IMR-90 (cell line): ENCODE results near the gene CAPZA2. TPM values are rescaled to one million over a fixed set of nuclear protein-coding genes. Genes with fewer than 3 reads are reported as not detected.

Experiments
- ATAC-seq: fragments of 200-7000 bp; cut with Tn5 transposase; 2 replicates; pipeline ENCODE4 v1.9.1; 2020; ENCODE audit warnings: low read depth, mild to moderate bottlenecking, moderate library complexity
- BruUV-seq: library from RNA; stranded (reverse); fragments of 400-500 nt; replicated peaks from 2 replicates; lab custom pipeline; 2021; lab: Mats Ljungman, UMichigan
- CTCF ChIA-PET: fragments of 300-600 bp; formaldehyde crosslinking; extraction: SDS; loops from one replicate; lab custom pipeline; 2021; ENCODE audit warnings: antibody characterized with exemption; lab: Yijun Ruan, JAX
- POLR2A ChIA-PET: fragments of 300-600 bp; sonication (Branson Sonifier 250); formaldehyde crosslinking; loops from one replicate; lab custom pipeline; 2022; ENCODE audit warnings: antibody characterized with exemption; ENCODE audit not compliant: unreplicated experiment; lab: Charles Lee
- DNase-seq: peaks from one replicate; pipeline ENCODE4 v3.0.0; 2013
- H2AFZ ChIP-seq: replicated peaks from 2 replicates; pipeline ENCODE3; 2013; ENCODE audit warnings: low read length, mild to moderate bottlenecking; ENCODE audit not compliant: poor library complexity
- H2AK5ac ChIP-seq: 2 replicates; pipeline ENCODE4 v1.6.1; 2013; ENCODE audit warnings: low read depth, low read length, inconsistent platforms
- H2AK9ac ChIP-seq: replicated peaks from 2 replicates; pipeline ENCODE3; 2013; ENCODE audit warnings: mild to moderate bottlenecking, low read depth, low read length, moderate library complexity; ENCODE audit not compliant: poor library complexity
- H2BK120ac ChIP-seq: 2 replicates; pipeline ENCODE4 v1.6.1; 2013; ENCODE audit warnings: low read depth, low read length, inconsistent platforms
- H2BK15ac ChIP-seq: 3 replicates; pipeline ENCODE4 v1.6.1; 2013; ENCODE audit warnings: low read depth, low read length, inconsistent platforms
- H2BK20ac ChIP-seq: 2 replicates; pipeline ENCODE4 v1.6.1; 2013; ENCODE audit warnings: low read depth, mild to moderate bottlenecking, inconsistent platforms, low read length, moderate library complexity
- H2BK5ac ChIP-seq: 2 replicates; pipeline ENCODE4 v1.6.1; 2013; ENCODE audit warnings: mild to moderate bottlenecking, low read depth, low read length, inconsistent platforms; ENCODE audit not compliant: poor library complexity, severe bottlenecking
- H3K14ac ChIP-seq: replicated peaks from 2 replicates; pipeline ENCODE4 v1.6.1; 2013; ENCODE audit warnings: low read depth, low read length, inconsistent platforms
- H3K18ac ChIP-seq: 2 replicates; pipeline ENCODE4 v1.6.1; 2013; ENCODE audit warnings: low read depth, low read length, control low read depth
- H3K23ac ChIP-seq: 2 replicates; pipeline ENCODE4 v1.6.1; 2013; ENCODE audit warnings: low read depth, low read length, inconsistent platforms
- H3K27ac ChIP-seq: 2 replicates; pipeline ENCODE4 v1.5.1; 2013; ENCODE audit warnings: mild to moderate bottlenecking, control low read depth, low read length; ENCODE audit not compliant: insufficient read depth
- H3K27me3 ChIP-seq: 2 replicates; pipeline ENCODE4 v1.6.1; 2013; ENCODE audit warnings: low read length; ENCODE audit not compliant: control insufficient read depth, insufficient read depth
- H3K36me3 ChIP-seq: 2 replicates; pipeline ENCODE4 v1.6.1; 2013; ENCODE audit warnings: low read length, mixed read lengths; ENCODE audit not compliant: control insufficient read depth, insufficient read depth
- H3K4ac ChIP-seq: 2 replicates; pipeline ENCODE4 v1.6.1; 2013; ENCODE audit warnings: low read depth, low read length, inconsistent platforms
- H3K4me1 ChIP-seq: 2 replicates; pipeline ENCODE4 v1.6.1; 2013; ENCODE audit warnings: low read length, mixed read lengths; ENCODE audit not compliant: control insufficient read depth, insufficient read depth
- H3K4me2 ChIP-seq: 2 replicates; pipeline ENCODE4 v1.6.1; 2013; ENCODE audit warnings: low read depth, mild to moderate bottlenecking, control low read depth, low read length, moderate library complexity
- H3K4me3 ChIP-seq: 2 replicates; pipeline ENCODE4 v1.5.1; 2013; ENCODE audit warnings: low read depth, mild to moderate bottlenecking, control low read depth, low read length, moderate library complexity; ENCODE audit not compliant: insufficient read depth
- H3K56ac ChIP-seq: 2 replicates; pipeline ENCODE4 v1.6.1; 2013; ENCODE audit warnings: low read length, inconsistent platforms; ENCODE audit not compliant: insufficient read depth; ENCODE audit errors: extremely low read depth
- H3K79me1 ChIP-seq, 2 experiments: 2 replicates each; pipeline ENCODE4 v1.6.1; 2013; ENCODE audit warnings: low read length in 2 of 2, inconsistent platforms in 1 of 2, low read depth in 1 of 2
- H3K9ac ChIP-seq: 2 replicates; pipeline ENCODE4 v1.6.1; 2013; ENCODE audit warnings: low read depth, low read length, control low read depth
- H3K9me1 ChIP-seq: 2 replicates; pipeline ENCODE4 v1.6.1; 2013; ENCODE audit warnings: low read length, inconsistent platforms; ENCODE audit not compliant: insufficient read depth
- H3K9me3 ChIP-seq: 2 replicates; pipeline ENCODE4 v1.6.1; 2013; ENCODE audit warnings: low read length; ENCODE audit not compliant: control insufficient read depth, insufficient read depth
- H4K20me1 ChIP-seq: 2 replicates; pipeline ENCODE4 v1.6.1; 2013; ENCODE audit warnings: low read length, inconsistent platforms; ENCODE audit not compliant: insufficient read depth
- H4K5ac ChIP-seq: 2 replicates; pipeline ENCODE4 v1.6.1; 2013; ENCODE audit warnings: mild to moderate bottlenecking, low read depth, low read length, control low read depth
- H4K8ac ChIP-seq, 2 experiments: 2 replicates each; pipeline ENCODE4 v1.6.1; 2013; ENCODE audit warnings: low read depth in 2 of 2, low read length in 2 of 2, control low read depth in 1 of 2, inconsistent platforms in 1 of 2
- H4K91ac ChIP-seq: 2 replicates; pipeline ENCODE4 v1.6.1; 2013; ENCODE audit warnings: low read depth, low read length, inconsistent platforms; ENCODE audit not compliant: insufficient read depth
- CEBPB ChIP-seq: IDR thresholded peaks from 2 replicates; pipeline ENCODE4 v1.6.1; 2012; ENCODE audit warnings: low read depth, low read length, improper control_type of control experiment
- CHD1 ChIP-seq: IDR thresholded peaks from 2 replicates; pipeline ENCODE4 v1.6.1; 2012; ENCODE audit warnings: low read depth, low read length, improper control_type of control experiment
- FOS ChIP-seq: fragments of 150-350 bp; IDR thresholded peaks from 2 replicates; pipeline ENCODE4 v1.6.1; 2016; ENCODE audit warnings: low read depth, low read length
- MAFK ChIP-seq: IDR thresholded peaks from 2 replicates; pipeline ENCODE4 v1.6.1; 2012; ENCODE audit warnings: low read depth, low read length, improper control_type of control experiment
- MAZ ChIP-seq: IDR thresholded peaks from 2 replicates; pipeline ENCODE4 v1.6.1; 2012; ENCODE audit warnings: low read depth, mild to moderate bottlenecking, low read length, improper control_type of control experiment, moderate library complexity, borderline replicate concordance
- MXI1 ChIP-seq: IDR thresholded peaks from 2 replicates; pipeline ENCODE4 v1.6.1; 2012; ENCODE audit warnings: low read depth, mild to moderate bottlenecking, low read length, moderate library complexity, borderline replicate concordance
- NFE2L2 ChIP-seq: fragments of 150-350 bp; IDR thresholded peaks from 2 replicates; pipeline ENCODE4 v1.6.1; 2016; ENCODE audit warnings: low read depth, mild to moderate bottlenecking, low read length
- POLR2A ChIP-seq: IDR thresholded peaks from 2 replicates; pipeline ENCODE4 v1.6.1; 2012; ENCODE audit warnings: mild to moderate bottlenecking, low read depth, low read length
- RCOR1 ChIP-seq: IDR thresholded peaks from 2 replicates; pipeline ENCODE4 v1.6.1; 2012; ENCODE audit warnings: mild to moderate bottlenecking, low read length, improper control_type of control experiment; ENCODE audit not compliant: insufficient replicate concordance
- SMC3 ChIP-seq: fragments of 150-350 bp; IDR thresholded peaks from 2 replicates; pipeline ENCODE4 v1.6.1; 2016; ENCODE audit warnings: low read depth, mild to moderate bottlenecking, antibody characterized with exemption, low read length, moderate library complexity
- WGBS, 2 experiments: methylation state at CpG; one replicate each; pipeline versions ENCODE4 v1.1.5 to v1.1.7; 2013; ENCODE audit warnings: missing lambda C conversion rate in 2 of 2; ENCODE audit not compliant: insufficient read length in 1 of 2; ENCODE audit errors: extremely low coverage in 2 of 2; 5-methylcytosine and 5-hydroxymethylcytosine counted together
- dilution Hi-C: fragments of 300-500 bp; cut with HindIII; formaldehyde crosslinking; loops from one replicate; pipeline ENCODE4 v1.14.3; 2018; ENCODE audit warnings: low sequenced_read_pairs; ENCODE audit not compliant: unreplicated experiment
- in situ Hi-C: fragments of 300-500 bp; cut with MboI; formaldehyde crosslinking; loops from 3 replicates; pipeline ENCODE4 v1.14.3; 2019; ENCODE audit warnings: low sequenced_read_pairs, inconsistent platforms, mixed read lengths
- intact Hi-C: fragments of 100-400 bp; cut with micrococcal nuclease; formaldehyde crosslinking; loops from 2 replicates; pipeline ENCODE4 v1.10.0; 2022
- polyA plus RNA-seq, 3 experiments: library from polyadenylated mRNA; depleted of rRNA; stranded (reverse); fragments of >200 nt; gene quantifications; 2 replicates each; pipeline ENCODE4 v1.2.3, GENCODE V29; 2012; ENCODE audit warnings: low replicate concordance in 1 of 3
- total RNA-seq: library from RNA; depleted of rRNA; stranded (reverse); fragments of >200 nt; gene quantifications from 2 replicates; pipeline ENCODE4 v1.2.3, GENCODE V29; 2012
- TF ChIP-seq, protein P1 (sequence below): fragments of 150-350 bp; IDR thresholded peaks from 2 replicates; pipeline ENCODE4 v1.6.1; 2016; ENCODE audit warnings: low read depth, mild to moderate bottlenecking, low read length, moderate library complexity, borderline replicate concordance
- TF ChIP-seq, protein P2 (sequence below): fragments of 150-350 bp; IDR thresholded peaks from 2 replicates; pipeline ENCODE4 v1.6.1; 2017; ENCODE audit warnings: mild to moderate bottlenecking, antibody characterized with exemption, low read length, low read depth

The CAPZA2 gene
- total and polyA plus RNA-seq, 2 of the 4 experiments (the other 2 are of a cell fraction): 66.6 to 133 TPM

DNA sequence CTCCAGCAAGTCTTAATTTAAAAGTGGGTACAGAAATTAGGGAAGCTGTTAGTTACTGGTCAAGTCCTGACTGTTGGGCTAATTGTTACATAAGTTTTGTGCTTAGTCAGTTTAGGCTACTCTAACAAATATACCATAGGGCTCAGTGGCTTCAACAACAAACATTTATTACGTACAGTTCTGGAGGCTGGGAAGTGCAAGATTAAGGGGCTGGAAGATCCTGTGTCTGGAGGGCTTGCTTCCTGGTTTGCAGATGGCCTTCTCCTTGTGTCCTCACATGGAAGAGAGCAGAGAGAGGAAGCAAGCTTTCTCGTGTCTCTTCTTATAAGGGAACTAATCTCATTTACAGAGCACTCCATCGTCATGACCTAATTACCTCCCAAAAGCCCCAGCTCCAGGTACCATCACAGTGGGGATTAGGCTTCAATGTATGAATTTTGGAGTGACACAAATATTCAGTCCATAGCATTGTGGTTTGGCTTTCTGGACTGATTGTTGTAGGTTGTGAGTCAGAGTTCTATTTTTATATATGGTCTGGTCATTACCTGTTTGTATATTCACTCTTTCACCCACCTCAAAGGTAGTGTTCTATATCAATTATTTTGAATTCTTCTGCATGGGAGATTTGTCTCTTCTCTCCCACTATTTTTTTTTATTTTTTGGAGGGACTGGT, 108.0 kb downstream of the CAPZA2 start:
- CTCF ChIA-PET: no interaction called here
- in situ Hi-C loops: no loop called here

More for the DNA sequence above, 108.0 kb downstream of the CAPZA2 start:
- H3K23ac ChIP-seq: no peak overlapping the region
- H3K27ac ChIP-seq: no peak overlapping the region
- peaks cover 2% of the 10 kb centered on the region; the same call in 1 of the 2 replicates for H3K4me1 ChIP-seq
- no peak for ATAC-seq
- no peak overlapping the region for H2BK20ac ChIP-seq
- H3K4me3 ChIP-seq: no peak overlapping the region
- H2AFZ ChIP-seq: no peak overlapping the region
- H3K9me3 ChIP-seq: no peaks in the 10 kb centered on the region
- H3K14ac ChIP-seq: peak overlapping the region; percentile 27; the same call in 1 of the 2 replicates
- POLR2A ChIA-PET: no interaction called here
- no peak overlapping the region for H3K18ac ChIP-seq
- no peak overlapping the region for H3K4ac ChIP-seq
- H3K27me3 ChIP-seq: no peaks in the 10 kb centered on the region
- intact Hi-C loops: no loop called here
- WGBS, 2 experiments: no CpG with 5 or more reads among the region's 3 CpGs
- BruUV-seq: no TSS peak
- H3K9me1 ChIP-seq: peaks cover 3% of the 10 kb centered on the region; the same call in 1 of the 2 replicates
- no peak overlapping the region for H4K8ac ChIP-seq
- DNase-seq: no peak
- H3K36me3 ChIP-seq: no peaks in the 10 kb centered on the region
- H2BK5ac ChIP-seq: no peak overlapping the region
- no peak overlapping the region for H2AK5ac ChIP-seq
- H3K79me1 ChIP-seq: peaks cover 31 to 47% of the 10 kb centered on the region in 2 experiments
- H4K20me1 ChIP-seq: peaks cover 9% of the 10 kb centered on the region; the same call in 1 of the 2 replicates
- H3K56ac ChIP-seq: no peak overlapping the region
- H2BK15ac ChIP-seq: no peak overlapping the region
- TF ChIP-seq MAFK: no peak
- TF ChIP-seq CEBPB: no peak
- no peak for TF ChIP-seq SMC3
- TF ChIP-seq RCOR1: no peak
- TF ChIP-seq POLR2A: no peak
- TF ChIP-seq, protein P1, sequence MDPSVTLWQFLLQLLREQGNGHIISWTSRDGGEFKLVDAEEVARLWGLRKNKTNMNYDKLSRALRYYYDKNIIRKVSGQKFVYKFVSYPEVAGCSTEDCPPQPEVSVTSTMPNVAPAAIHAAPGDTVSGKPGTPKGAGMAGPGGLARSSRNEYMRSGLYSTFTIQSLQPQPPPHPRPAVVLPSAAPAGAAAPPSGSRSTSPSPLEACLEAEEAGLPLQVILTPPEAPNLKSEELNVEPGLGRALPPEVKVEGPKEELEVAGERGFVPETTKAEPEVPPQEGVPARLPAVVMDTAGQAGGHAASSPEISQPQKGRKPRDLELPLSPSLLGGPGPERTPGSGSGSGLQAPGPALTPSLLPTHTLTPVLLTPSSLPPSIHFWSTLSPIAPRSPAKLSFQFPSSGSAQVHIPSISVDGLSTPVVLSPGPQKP: no peak
- TF ChIP-seq MXI1: no peak
- TF ChIP-seq FOS: no peak
- TF ChIP-seq, protein P2, sequence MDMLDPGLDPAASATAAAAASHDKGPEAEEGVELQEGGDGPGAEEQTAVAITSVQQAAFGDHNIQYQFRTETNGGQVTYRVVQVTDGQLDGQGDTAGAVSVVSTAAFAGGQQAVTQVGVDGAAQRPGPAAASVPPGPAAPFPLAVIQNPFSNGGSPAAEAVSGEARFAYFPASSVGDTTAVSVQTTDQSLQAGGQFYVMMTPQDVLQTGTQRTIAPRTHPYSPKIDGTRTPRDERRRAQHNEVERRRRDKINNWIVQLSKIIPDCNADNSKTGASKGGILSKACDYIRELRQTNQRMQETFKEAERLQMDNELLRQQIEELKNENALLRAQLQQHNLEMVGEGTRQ: no peak
- TF ChIP-seq NFE2L2: no peak
- TF ChIP-seq CHD1: no peak
- TF ChIP-seq MAZ: no peak
- H4K5ac ChIP-seq: no peak overlapping the region
- H2AK9ac ChIP-seq: no peak overlapping the region
- H2BK120ac ChIP-seq: no peak overlapping the region
- dilution Hi-C loops: no loop called here
- H3K9ac ChIP-seq: no peak overlapping the region
- H4K91ac ChIP-seq: no peak overlapping the region
- H3K4me2 ChIP-seq: no peak overlapping the region
